NCI-H2196 (cell line): Measurements from ENCODE around the gene S100A13.
A peak's percentile ranks its signal among the peaks of the same experiment; 100 is the strongest.
"Not testable (repeated sequence)": the region's sequence is repeated elsewhere in the genome, so short reads cannot be mapped to it uniquely, and the experiment has no call there.

Experiments
- DNase-seq: peaks from one replicate; lab custom pipeline; 2025; ENCODE audit not compliant: unreplicated experiment; lab: John Stamatoyannopoulos, UW

Gene S100A13

DNA sequence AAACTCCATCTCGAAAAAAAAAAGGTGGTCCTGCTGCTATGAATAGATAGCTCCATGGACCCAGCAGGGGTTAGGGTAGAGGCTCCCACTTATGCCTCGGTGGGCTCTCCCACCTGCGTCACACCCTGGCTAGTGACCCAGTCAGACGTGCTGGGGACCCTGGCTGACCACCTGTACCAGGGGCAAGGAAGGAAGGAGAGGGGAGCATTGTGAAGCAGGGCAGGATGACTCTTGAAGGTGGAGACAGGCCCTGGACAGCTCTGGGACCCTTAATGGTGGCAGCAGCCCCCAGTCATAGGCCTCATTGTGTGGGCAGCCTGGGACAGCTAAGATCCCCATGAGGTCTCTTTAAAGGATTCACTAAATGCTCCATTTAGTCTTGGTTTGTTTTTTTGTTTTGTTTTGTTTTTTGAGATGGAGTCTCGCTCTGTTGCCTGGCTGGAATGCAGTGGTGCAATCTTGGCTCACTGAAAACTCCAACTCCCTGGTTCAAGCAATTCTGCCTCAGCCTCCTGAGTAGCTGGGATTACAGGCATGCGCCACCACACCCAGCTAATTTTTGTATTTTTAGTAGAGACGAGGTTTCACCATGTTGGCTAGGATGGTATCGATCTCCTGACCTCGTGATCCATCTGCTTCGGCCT is 20.8 kb upstream of the S100A13 start:
- no peak for DNase-seq

DNA sequence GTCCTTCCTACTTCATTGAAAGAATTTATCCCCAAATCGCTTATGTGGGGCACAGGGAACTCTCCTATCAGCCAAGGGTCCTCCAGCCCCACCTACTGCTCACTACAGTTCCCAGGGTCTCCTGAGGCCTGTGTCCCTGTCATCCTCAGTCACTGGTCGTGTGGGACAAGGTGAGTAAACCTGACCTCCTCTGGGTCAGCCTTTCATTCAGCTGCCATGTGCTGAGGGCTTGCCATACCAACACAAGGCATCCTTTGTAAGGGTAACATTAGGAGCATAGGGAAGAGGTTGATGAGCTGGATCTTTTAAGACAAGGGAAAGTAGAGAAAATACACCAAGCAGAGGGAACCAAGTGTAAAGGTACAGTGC is 20.0 kb upstream of the S100A13 start:
- DNase-seq = no peak

- DNase-seq = no peak
These were observed 19.5 kb upstream of the S100A13 start for GRCh38 chr1:153646672-153647345.

GRCh38 chr1:153643816-153644215 is 16.5 kb upstream of the S100A13 start:
- no peak for DNase-seq

DNA sequence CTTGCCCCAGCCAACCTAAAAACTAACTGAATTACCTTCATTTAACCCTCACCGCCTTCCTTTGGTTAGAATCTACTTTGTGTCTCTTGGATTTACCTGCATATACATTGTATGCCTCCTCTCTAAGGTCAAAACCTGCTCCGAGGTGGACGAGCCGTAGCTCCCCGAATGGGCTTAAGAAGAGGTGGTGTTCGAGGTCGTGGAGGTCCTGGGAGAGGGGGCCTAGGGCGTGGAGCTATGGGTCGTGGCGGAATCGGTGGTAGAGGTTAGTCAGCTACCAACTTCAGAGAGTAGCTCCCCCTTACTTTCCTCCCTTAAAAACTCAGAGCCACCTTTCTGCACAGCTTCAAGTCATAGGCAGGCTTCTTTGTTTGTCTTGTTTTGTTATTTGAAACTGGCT is 15.8 kb upstream of the S100A13 start:
- DNase-seq = no peak

DNA sequence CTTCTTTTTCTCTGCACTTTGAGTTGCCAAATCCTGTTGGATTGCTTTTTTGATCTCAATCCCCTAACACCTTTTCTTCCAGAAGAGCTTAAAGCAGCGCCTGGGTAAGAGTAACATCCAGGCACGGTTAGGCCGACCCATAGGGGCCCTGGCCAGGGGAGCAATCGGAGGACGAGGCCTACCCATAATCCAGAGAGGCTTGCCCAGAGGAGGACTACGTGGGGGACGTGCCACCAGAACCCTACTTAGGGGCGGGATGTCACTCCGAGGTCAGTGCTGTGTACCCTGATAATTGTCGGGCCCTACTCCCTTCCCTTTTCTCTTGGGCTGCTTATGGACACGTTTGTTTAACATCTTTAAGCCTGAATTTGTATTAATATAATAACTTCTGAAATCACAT is 14.9 kb upstream of the S100A13 start:
- no peak for DNase-seq

DNA sequence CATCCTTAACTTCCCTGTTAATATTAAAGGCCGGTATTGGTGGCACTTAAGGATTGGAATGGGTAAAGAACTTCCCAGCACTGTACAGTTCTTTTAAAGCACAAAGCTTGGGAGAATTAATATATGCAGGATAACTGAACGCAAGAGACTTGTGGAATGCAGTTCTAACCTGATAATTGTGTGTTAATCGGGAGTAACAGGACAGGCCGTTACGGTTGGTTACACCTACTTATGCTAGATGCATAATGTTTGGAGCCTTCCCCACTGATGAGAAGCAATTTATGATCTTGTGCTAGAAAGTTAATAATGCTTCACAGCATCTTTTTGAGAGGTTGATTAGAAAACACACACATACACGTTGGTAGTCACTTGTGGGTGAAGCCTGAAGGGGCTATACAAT is 13.6 kb upstream of the S100A13 start:
- no peak for DNase-seq

- not testable (repeated sequence) for DNase-seq
These were observed 12.9 kb upstream of the S100A13 start for GRCh38 chr1:153640213-153640612.

DNA sequence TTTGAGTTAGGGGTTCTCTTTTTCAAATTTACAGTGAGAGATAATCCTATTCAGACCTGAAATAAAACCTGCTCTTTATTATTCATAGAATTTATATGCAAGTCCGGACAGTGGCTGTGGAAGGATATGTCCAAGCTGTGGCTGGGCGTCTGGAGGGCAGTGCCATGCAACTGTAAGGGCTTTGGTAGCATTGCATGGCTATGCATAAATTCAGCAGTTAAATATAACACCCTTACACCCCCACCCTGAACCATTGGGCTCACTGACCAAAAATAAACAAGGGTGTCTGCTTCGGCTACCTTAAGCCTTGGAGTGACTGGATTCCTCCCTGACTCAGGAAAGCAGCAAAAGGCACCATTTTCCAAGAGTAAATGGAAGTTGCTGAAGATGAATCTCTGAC is 12.0 kb upstream of the S100A13 start:
- DNase-seq = no peak

- no peak for DNase-seq
These were observed 11.0 kb upstream of the S100A13 start for GRCh38 chr1:153638261-153638660.

GRCh38 chr1:153636312-153636711 is 9.0 kb upstream of the S100A13 start:
- DNase-seq = no peak

DNA sequence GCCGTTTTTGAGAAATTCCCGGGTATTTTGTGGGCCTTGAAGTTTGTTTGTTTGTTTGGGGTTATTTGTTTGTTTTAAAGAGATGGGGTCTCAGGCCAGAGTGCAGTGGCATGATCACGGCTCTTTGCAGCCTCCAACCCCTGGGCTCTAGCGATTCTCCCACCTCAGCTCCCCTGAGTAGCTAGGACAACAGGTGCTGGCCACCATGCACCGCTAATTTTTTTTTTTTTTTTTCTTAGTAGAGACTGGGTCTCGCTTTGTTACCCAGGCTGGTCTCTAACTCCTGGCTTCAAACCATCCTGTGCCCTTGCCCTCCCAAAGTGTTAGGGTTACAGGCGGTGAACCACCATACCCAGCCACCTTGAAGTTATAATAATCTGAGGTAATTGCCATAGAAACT is 8.6 kb upstream of the S100A13 start:
- DNase-seq = no peak

DNA sequence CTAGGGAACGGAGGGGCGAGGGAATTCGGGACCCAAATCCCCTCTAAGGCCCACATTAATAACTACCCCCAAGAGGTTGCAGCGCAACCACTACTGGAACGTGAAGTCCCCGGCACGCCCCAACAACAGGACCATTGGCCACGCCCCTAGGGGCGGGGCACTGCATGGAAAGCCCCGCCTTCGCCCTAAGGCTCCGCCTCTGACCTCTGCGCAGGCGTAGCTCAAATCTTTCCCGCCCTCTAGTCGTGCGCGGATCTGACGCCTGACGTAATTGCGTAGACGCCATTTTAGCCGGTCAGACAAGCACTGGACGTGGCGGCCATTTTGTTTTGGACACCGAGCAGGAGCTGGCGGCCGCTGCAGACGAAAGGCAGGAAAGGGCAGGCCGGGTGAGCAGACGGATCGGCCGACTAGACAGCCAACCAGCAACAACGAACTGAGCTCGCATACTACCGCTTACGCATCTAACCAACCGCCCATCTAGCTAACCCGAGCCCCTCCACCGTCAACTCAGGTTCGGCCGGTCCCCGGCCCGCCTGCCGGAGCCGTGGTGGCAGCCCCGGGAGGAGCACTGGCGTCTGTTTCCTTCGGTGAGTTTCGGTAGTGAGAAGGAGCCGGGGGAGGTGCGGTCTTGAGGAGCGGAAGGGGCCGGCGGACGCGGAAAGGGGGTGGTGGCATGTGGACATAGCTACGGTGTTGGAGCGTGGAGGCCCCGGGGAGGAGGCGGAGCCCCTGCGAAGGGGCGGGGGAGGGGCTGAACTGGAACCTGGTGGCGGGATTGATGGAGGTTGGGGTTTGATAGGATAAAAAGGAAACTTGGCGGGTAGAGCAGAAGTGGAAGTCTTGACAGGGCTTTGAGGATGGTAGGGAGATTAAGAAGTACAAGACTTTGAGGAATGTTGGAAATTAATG is 6.7 kb upstream of the S100A13 start, which contains the start of gene CHTOP:
Gene CHTOP (plus strand): TSS at position 313 of the 912 bp plus-strand sequence. CDS start 2,523 bp downstream, outside the sequence.
- peak; percentile 98 for DNase-seq

DNA sequence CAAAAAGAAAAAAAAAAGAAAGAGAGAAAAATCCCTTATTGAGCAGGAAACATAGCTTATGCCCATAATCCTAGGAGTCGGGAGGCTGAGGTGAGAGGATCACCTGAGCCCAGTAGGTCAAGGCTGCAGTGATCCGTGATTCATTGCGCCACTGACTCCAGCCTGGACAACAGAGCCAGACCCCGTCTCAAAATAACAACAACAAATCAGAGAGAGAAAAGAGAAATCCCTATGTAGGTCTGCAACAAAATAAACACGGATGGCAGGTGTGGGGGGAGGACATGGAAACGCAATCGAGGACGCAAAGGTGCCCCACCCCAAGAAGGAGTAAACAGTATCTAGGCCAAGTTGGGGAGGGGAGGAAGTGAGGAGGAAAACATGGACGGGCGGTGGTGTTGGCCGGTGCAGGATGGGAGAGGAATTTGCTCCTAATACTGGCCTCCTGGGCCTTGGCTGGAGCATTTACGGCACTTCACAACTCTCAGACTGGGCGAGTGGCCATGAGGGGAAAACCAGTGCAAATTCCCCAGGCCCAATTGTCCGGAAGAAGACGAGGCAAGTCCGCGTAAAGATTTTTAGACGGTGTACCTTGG is 6.0 kb upstream of the S100A13 start:
- peak; percentile 75 for DNase-seq

DNA sequence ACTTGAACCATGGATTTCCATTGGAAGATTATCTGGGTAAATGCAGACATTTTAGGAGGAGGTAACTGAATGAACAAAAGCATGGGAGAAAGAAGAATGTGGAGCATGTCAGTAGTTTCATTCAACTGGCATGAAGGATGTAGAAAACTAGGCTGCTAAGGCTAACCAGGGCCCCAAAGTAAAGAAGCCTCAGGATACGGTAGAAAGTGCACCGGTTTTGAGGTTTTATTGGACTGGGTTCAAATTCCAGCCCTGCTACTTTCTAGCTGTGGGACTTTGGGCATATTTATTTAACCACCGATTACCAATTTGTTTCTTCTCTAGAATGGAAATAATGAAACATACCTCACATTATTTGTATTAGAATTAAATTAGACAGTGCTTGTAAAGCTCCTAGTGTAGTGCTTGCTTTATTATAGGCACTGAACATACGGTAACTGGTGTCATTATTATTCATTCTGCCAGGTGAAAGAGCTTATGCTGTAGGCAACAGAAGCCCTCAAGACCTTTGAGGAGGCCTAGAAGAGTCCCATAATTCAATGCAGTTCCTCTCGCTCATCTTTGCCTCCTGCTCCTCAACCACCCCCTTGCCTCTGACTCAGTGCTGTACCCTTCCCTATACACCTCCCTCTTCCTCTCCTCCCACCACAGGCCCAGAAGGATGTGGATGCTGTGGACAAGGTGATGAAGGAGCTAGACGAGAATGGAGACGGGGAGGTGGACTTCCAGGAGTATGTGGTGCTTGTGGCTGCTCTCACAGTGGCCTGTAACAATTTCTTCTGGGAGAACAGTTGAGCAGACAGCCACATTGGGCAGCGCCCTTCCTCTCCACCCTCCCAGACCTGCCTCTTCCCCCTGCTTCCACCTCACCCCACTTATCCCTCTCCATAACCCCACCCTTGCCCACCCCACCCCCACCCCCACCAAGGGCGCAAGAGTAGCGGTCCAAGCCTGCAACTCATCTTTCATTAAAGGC is 4.0 kb upstream of the S100A13 start:
- no peak for DNase-seq

DNA sequence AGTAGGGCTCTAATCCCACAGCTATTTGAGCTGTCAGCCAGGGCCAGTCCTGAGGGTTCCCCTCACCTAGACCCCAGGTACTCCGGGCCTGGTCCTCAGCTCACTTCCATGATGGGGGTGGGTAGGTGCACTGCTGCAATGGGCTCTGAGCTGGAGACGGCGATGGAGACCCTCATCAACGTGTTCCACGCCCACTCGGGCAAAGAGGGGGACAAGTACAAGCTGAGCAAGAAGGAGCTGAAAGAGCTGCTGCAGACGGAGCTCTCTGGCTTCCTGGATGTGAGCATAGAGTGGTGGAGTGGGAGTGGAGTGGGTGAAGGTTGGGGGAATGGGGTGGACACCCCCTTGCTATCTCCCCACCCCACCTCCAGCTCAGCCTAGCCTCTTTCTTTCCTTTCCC is 3.1 kb upstream of the S100A13 start:
- DNase-seq = no peak

- no peak for DNase-seq
These were observed 2.7 kb upstream of the S100A13 start for GRCh38 chr1:153629971-153630370.

DNA sequence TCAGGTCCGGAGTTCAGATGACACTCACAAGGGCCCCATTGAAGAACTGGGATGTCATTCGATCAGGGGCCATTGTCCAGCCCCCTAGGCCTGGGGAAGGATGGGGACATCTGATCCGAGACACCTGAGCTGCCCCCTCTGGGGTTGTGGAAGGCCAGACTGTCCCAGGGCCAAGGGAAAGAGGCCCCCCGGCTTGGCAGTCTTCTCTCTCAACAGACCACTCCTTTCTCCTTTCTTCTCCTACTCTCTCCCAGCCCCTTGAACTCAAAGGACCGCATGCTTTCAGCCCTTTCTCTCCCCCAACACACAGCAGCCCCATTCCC is 2.0 kb upstream of the S100A13 start:
- no peak for DNase-seq

DNA sequence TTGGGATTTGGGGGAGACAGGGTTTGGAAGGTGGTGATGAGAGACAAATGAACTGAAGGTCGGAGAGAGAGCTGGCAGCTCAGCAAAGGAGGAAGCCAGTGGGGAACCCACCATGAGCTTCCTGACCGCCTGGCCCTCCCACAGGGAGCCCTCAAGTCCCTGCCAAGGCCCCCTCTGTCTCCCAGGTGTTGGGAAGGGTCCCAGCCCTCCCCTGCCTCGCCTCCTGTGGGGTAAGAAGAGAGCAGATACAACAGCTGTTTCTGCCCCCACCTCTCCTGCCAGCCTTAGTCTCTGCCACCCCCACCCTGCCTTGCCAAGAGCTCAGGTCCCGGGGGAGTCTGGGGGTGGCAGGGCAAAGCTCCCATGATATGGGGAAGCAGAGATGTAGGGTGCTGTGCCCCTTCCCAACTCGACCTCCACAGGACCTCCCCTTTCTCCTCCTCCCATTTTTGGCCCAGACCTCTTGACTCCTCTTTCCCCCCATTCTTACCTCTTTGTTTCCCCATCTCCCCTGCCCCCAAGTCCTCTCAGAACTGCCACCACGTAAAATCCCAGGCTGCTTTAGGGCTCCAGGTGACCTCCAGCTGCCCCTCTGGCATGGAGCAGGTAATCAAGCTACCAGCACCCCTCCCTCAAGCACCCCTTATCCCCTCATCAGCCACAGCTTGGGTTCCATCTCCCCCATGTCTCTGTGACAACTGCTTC is 1.5 kb upstream of the S100A13 start:
- no peak for DNase-seq
